Kidney capillary endothelial cell (primary cell): ENCODE results near the gene ARCN1.

Experiments used
- DNase-seq: peaks from one replicate; pipeline ENCODE4 v3.0.0-alpha.2; 2018; ENCODE audit warnings: low spot score

Gene ARCN1

GRCh38 chr11:118621784-118622375 lies 49.7 kb downstream of the ARCN1 start:
- DNase-seq = no peak

GRCh38 chr11:118622376-118623268 lies 50.4 kb downstream of the ARCN1 start:
- DNase-seq = peak; percentile 44

GRCh38 chr11:118623269-118623655 lies 51.1 kb downstream of the ARCN1 start:
- no peak for DNase-seq

GRCh38 chr11:118625036-118625690 lies 53.0 kb downstream of the ARCN1 start:
- no peak for DNase-seq

- DNase-seq = no peak
Observed at GRCh38 chr11:118625976-118626375, 53.8 kb downstream of the ARCN1 start.

GRCh38 chr11:118627566-118627965 lies 55.4 kb downstream of the ARCN1 start:
- DNase-seq = no peak

- no peak for DNase-seq
Observed at GRCh38 chr11:118628031-118628430, 55.8 kb downstream of the ARCN1 start.

- DNase-seq = no peak
Observed at GRCh38 chr11:118628432-118628831, 56.2 kb downstream of the ARCN1 start.

- DNase-seq = no peak
Observed at GRCh38 chr11:118628861-118629549, 56.8 kb downstream of the ARCN1 start.

- DNase-seq = no peak
Observed at GRCh38 chr11:118629761-118630661, 57.8 kb downstream of the ARCN1 start.

- DNase-seq = no peak
Observed at GRCh38 chr11:118631142-118631909, 59.1 kb downstream of the ARCN1 start.

- no peak for DNase-seq
Observed at GRCh38 chr11:118632577-118633318, 60.5 kb downstream of the ARCN1 start.

- DNase-seq = no peak
Observed at GRCh38 chr11:118633319-118633690, 61.1 kb downstream of the ARCN1 start.

- no peak for DNase-seq
Observed at GRCh38 chr11:118633979-118634378, 61.8 kb downstream of the ARCN1 start.

GRCh38 chr11:118634431-118635236 lies 62.4 kb downstream of the ARCN1 start:
- DNase-seq = no peak

GRCh38 chr11:118635237-118635591 lies 63.0 kb downstream of the ARCN1 start:
- DNase-seq = no peak

GRCh38 chr11:118635642-118636041 lies 63.4 kb downstream of the ARCN1 start:
- DNase-seq = no peak

GRCh38 chr11:118636569-118637290 lies 64.5 kb downstream of the ARCN1 start:
- DNase-seq = no peak
